ENCODE measurements around the gene ADGRV1. TPM values are rescaled to one million over a fixed set of nuclear protein-coding genes. Genes with fewer than 3 reads are reported as not detected.

Gene ADGRV1
- total and polyA plus RNA-seq, 12 donors, result 0.03 to 1.4 (median 0.44) TPM; not detected in 6

DNA sequence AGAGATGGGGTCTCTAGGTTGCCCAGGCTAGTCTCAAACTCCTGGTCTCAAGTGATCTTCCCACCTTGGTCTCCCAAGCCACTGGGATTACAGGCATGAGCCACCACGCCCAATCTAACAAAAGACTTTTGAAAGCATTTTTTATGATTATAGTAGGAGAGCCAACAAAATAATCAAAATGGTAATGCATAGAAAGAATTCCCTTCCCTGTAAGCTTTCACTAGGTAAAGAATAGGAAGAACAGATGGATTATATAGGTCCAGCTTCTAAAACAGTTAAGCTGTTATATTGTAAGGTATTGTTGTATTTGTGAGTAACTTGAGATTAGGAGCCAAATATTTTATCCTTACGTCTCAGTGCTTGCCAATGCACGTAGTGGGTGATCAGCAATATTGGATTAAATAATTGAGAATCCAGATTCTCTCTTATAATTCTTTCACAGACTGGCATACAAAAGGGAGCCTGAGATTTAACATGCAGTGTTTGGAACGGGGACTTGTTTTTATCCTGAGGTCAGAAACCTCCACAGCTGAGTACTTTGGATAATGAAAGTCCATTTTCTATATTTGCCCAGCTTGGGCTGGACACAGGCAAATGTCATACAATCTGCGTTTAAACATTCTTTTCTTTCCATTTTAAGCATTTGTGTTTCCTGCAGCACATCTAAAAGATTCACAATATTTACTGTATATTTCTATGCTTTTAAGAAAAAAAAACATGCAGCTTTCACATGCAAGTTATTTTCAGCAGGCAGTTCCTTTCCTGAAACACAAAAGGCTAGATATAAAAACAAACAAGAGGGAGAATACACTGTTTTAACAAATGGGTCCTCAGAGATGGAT lies 586.1 kb downstream of the ADGRV1 start:
- WGBS, 2 donors, result 52 to 62% methylated on average over 5 of the region's 5 CpGs
- intact Hi-C loops (cut with DNase I), result loop anchor here in 1 of 10 donors (5.0 kb wide), 1 partner anchor 32 kb away; no protein-coding TSS in a partner anchor
- Histone ChIP-seq H3K9me3 (peaks cover 0 to 6% (median 0%) of the 10 kb centered on the region in 11 donors), H3K27ac (peak overlapping the region in 9 of 10 donors; percentile 3 to 77 (median 58)), H3K4me1 (peaks cover 3 to 55% (median 22%) of the 10 kb centered on the region in 9 donors), H3K27me3 (no peaks in the 10 kb centered on the region), H3K4me3 (peak overlapping the region in 4 of 10 donors; percentile 12 to 19 (median 13)), H3K36me3 (no peaks in the 10 kb centered on the region)
- ATAC-seq (peak in 2 of 8 donors; percentile 48 to 64), DNase-seq (no peak)
- TF ChIP-seq, protein P1, sequence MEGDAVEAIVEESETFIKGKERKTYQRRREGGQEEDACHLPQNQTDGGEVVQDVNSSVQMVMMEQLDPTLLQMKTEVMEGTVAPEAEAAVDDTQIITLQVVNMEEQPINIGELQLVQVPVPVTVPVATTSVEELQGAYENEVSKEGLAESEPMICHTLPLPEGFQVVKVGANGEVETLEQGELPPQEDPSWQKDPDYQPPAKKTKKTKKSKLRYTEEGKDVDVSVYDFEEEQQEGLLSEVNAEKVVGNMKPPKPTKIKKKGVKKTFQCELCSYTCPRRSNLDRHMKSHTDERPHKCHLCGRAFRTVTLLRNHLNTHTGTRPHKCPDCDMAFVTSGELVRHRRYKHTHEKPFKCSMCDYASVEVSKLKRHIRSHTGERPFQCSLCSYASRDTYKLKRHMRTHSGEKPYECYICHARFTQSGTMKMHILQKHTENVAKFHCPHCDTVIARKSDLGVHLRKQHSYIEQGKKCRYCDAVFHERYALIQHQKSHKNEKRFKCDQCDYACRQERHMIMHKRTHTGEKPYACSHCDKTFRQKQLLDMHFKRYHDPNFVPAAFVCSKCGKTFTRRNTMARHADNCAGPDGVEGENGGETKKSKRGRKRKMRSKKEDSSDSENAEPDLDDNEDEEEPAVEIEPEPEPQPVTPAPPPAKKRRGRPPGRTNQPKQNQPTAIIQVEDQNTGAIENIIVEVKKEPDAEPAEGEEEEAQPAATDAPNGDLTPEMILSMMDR (IDR thresholded peaks at IDR 0.05), result no peak

GRCh38 chr5:91145333-91145620 lies 586.7 kb downstream of the ADGRV1 start:
- H3K27ac ChIP-seq, result peak overlapping the region in 8 of 10 donors; percentile 35 to 77 (median 60)
- no peaks in the 10 kb centered on the region for H3K27me3 ChIP-seq
- DNase-seq (no peak), ATAC-seq (peak in 6 of 8 donors; percentile 9 to 66 (median 32))
- intact Hi-C loops (cut with DNase I), result loop anchor here in 1 of 10 donors (5.0 kb wide), 1 partner anchor 33 kb away; no protein-coding TSS in a partner anchor
- H3K9me3 ChIP-seq, result peaks cover 0 to 6% (median 0%) of the 10 kb centered on the region in 11 donors
- H3K36me3 ChIP-seq, result no peaks in the 10 kb centered on the region
- H3K4me1 ChIP-seq, result peaks cover 3 to 49% (median 22%) of the 10 kb centered on the region in 9 donors
- peak overlapping the region in 4 of 10 donors; percentile 12 to 19 (median 13) for H3K4me3 ChIP-seq
- WGBS, 2 donors, result 24 to 51% methylated on average over 2 of the region's 2 CpGs
- TF ChIP-seq, protein P1 (IDR thresholded peaks at IDR 0.05), result no peak

DNA sequence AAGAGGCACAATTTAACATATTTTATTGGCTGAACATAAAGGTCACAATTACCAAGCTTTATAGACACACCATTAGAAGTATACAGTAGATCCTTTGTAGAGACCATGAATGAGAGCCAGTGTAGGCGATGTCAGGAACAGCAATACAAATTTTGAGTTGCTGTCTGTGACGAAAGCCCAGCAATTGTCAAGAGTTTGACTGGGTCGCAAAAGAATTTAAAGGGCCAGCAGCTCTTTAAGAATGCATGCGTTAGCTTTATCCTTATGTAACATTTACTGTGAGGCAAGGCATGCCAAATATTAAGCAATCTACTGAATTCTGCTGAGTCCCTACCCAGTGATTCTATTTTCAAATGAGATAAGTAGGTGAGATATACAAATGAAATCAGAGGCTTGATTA lies 587.6 kb downstream of the ADGRV1 start:
- peaks cover 3 to 40% (median 22%) of the 10 kb centered on the region in 9 donors for H3K4me1 ChIP-seq
- ATAC-seq (peak in 2 of 8 donors; percentile 35 to 39), DNase-seq (no peak)
- H3K9me3 ChIP-seq, result peaks cover 0 to 6% (median 0%) of the 10 kb centered on the region in 11 donors
- WGBS, 2 donors, result 53 to 61% methylated on average over 4 of the region's 4 CpGs
- no peaks in the 10 kb centered on the region for H3K36me3 ChIP-seq
- H3K27ac ChIP-seq, result peak overlapping the region in 8 of 10 donors; percentile 20 to 77 (median 60)
- no peaks in the 10 kb centered on the region for H3K27me3 ChIP-seq
- intact Hi-C loops (cut with DNase I), result loop anchor here in 1 of 10 donors (5.0 kb wide), 1 partner anchor 34 kb away; no protein-coding TSS in a partner anchor
- TF ChIP-seq, protein P1 (IDR thresholded peaks at IDR 0.05), result no peak
- no peak overlapping the region for H3K4me3 ChIP-seq

GRCh38 chr5:91146905-91147600 lies 588.5 kb downstream of the ADGRV1 start:
- no peaks in the 10 kb centered on the region for H3K36me3 ChIP-seq
- TF ChIP-seq, protein P1 (IDR thresholded peaks at IDR 0.05), result no peak
- peaks cover 3 to 44% (median 27%) of the 10 kb centered on the region in 9 donors for H3K4me1 ChIP-seq
- DNase-seq (no peak), ATAC-seq (no peak)
- 93 to 97% methylated on average over 4 of the region's 4 CpGs for WGBS, 2 donors
- H3K27ac ChIP-seq, result peak overlapping the region in 2 of 10 donors; percentile 58 to 77
- intact Hi-C loops (cut with DNase I), result loop anchor here in 1 of 10 donors (5.0 kb wide), 1 partner anchor 35 kb away; no protein-coding TSS in a partner anchor
- no peaks in the 10 kb centered on the region for H3K27me3 ChIP-seq
- H3K9me3 ChIP-seq, result peaks cover 0 to 6% (median 0%) of the 10 kb centered on the region in 11 donors
- H3K4me3 ChIP-seq, result no peak overlapping the region

Data from heart right ventricle (tissue), 16 donors.